HG03045 (cell line): ENCODE measurements around the gene CBLN2.

Experiments
- ATAC-seq: cut with Tn5 transposase; IDR thresholded peaks from one replicate; pipeline ENCODE4 v1.9.1; 2021; ENCODE audit warnings: mild to moderate bottlenecking, moderate library complexity; ENCODE audit not compliant: unreplicated experiment

Gene CBLN2

DNA sequence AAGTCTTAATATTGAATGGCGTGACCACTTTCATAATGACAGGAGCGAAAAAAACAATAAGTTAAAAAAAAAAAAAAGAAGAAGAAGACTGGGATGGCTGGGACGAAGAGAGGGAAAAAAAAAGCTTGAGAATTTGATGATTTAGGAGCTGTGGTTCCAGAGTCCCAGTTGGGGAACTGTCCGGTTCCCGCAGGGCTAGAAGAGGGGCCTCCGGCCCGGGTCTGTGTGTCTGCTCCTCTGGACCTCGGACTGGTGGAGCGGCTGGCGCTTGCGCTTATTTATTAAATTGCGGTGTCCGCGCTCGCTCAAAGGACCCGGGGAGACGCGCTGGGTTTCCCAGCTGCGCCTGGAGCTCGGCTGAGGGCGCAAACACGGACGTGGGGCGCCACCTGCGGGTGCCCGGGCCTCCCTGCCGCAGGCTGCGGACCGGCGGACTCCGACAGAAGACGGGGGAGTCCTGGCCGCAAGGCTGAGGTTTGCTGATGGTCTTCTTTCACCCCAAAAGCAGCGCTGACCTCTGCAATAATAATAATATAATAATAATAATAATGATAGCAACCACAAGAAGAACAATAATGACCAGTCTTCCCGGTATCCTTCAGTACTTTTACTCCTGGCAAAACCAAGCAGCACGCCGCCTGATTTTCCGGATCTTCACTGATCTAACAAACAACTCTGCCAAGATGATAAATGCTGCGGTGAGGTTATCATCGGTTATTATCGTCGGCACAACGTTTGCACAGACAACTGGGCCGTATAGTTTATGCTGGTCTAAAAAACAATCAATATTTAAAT, at the start of gene CBLN2:
CBLN2 (minus strand) TSS at position 251 of the 795 bp plus-strand sequence. CDS start 2,182 bp downstream, outside the sequence.
- peak; percentile 75 for ATAC-seq

DNA sequence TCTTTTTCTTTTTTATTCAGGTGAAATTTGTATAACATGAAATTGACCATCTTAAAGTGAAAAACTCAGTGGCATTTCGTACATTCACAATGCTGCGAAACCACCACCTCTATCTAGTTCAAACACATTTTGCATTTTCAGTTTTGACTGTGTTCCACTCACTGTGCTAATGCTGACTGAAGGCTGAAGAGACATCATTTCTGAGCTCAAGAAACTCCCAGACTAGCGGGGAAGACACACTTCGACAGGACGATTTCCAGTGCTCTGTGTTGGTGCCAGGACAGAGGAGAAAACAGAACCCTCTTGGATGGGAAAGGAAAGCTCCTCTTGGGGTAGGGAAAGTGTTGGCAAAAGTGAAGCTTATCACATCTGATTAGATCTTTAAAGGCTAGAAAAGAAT, 44.2 kb upstream of the CBLN2 start:
- no peak for ATAC-seq

DNA sequence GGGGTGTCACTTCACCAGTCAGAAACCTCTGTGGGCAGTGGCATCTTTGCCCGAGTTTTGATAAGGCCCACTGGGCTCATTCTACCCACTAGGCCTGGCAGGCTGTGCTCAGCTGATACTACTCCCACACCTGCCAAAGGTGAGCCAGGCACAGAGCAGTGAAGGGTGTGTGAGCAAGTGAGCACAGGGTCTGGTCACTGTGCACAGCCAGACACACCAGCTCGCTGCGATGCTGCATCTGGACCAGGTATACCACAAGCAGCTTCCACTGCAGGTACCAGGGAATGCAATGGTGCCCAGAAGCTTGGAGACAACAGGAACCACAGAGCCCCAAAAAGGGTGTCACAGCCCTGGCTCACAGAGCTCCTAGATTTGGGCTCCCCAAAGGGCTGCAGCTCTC, 40.6 kb upstream of the CBLN2 start:
- ATAC-seq, result no peak

DNA sequence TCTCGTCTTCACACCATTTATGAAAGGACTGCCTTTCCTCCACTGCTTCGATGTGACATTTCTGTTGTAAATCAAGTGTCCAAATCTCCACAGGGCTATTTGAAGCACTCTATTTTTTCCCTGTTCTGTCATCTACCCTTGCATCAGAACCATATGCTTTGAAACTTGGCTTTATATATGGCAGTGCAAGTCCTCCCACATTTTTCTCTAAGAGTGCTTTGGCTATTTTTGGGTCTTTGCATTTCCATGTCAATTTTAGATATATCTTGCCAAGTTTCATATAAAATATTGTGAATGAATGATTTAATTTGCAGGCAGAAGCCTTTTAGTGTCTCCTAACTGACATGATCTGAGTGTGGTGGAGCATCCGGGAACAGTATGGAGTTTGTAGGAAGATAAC, 37.8 kb upstream of the CBLN2 start:
- ATAC-seq, result no peak

DNA sequence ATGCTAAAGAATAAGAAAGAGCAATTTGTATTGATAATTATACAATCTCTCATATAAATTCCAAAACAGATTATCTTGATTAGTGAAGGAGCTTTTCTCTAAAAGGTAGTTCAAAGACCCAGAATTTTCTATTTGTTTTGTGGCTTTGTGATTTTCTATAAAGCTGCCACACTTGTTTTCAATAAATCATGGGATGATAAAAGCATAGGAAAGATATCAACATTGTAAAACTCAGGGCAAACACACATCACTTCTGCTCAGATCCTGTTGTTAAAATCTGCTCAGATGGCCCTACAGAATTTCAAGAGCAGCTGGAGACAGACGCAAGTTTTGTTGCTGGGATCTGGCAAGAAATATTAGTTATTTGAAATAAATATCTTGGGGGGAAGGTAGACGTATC, 28.8 kb upstream of the CBLN2 start:
- ATAC-seq, result no peak

DNA sequence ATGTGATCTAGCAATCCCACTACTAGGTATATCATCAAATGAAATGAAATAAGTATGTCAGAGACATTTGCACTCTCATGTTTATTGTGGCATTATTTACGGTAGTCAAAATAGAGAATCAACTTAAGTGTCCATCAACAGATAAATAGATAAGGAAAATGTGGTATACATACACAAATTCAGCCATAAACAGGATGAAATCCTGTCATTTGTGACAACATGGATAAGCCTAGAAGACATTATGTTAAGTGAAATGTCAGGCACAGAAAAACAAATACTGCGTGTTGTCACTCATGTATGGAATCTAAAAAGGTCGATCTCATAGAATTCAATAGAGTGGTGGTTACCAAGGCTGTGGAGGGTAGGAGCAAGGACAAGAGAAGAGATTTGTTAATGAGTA, 22.1 kb upstream of the CBLN2 start:
- ATAC-seq, result no peak

DNA sequence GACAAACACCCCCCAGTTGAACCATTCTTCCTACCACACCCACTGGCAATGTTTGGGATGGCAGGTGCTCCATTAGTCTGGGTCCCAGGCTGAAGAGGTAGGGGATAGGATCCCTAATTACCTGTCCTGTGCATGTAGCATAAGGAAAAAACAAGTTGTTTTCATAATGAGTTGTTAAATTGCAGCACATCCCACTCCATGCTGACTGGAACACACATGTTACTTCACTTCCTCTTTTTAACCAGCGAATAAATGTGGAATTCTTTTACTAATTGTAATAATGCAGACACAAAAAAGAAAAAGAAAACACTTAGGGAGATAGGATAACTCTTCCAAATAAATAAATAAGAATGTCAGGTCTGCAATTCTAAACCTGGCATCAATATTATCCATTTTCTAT, 11.8 kb upstream of the CBLN2 start:
- ATAC-seq, result no peak

DNA sequence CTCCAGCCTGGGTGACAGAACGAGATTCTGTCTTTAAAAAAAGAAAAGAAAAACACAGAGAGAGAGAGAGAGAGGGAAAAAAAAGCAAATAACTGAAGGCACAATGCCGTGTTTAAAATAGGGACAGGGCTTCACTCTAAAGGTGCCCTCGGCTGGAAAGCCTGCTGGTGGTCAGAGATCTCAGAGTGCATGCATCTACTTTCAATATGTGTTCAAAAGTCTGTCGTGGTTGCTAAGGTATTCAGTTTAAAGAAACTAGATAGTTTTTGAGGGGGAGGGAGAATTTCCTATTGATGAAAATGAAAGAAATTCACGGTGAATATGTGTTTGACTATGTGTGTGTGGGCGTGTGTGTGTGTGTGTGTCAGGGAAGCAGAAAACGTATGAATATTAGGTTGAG, 11.0 kb upstream of the CBLN2 start:
- no peak for ATAC-seq

DNA sequence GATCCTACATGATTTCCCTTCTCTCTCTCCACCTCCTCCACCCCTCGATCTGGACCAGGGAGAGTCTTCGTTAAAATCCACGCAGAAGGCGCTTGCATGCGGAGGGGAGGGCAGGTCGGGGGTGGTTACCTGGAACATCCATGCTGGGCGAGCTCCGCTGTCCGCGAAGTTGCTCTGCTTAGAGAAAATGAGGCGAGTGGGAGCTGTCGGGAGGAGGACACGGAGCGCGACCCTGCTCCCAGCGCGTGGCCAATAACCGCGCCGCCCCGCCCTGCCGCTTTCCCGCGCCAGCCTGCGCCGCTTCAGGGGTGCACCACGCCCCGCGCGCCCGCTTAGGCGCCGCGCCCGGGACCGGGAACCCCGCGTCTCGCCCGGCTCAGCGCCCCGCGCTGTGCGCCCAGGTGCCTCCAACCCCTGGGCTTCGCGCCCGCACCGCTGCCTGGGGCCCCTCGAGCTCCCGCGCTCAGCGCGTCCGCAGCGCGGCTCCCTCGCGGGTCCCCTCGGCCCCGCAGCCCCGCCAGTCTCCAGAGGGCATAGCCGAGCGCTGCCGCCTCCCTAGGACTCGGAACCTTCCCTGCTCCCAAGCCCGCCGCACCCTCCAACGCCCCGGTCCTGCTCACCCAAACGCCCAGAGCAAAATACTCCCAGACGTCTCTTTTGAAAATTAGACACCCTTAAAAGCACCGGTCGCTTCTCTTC, 636 bp downstream of the CBLN2 start:
- no peak for ATAC-seq

DNA sequence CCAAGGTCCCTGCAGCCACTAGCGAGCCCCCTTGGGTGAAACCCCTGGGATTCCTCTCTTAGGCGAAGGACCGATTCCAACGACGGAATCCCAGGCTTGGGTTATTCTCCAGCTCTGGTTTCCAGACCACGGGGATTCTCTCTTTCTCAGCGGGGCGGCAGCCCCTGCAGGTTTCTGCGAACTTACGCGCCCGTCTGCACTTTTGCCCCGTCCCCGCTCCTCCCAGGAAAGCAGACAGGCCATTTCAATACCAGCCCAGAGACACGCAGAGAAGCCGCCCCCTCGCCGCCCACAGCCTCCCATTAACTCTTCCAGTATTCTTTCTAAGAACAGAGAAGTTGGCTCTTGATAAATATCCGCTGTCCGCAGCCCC, 1.2 kb downstream of the CBLN2 start:
- no peak for ATAC-seq

DNA sequence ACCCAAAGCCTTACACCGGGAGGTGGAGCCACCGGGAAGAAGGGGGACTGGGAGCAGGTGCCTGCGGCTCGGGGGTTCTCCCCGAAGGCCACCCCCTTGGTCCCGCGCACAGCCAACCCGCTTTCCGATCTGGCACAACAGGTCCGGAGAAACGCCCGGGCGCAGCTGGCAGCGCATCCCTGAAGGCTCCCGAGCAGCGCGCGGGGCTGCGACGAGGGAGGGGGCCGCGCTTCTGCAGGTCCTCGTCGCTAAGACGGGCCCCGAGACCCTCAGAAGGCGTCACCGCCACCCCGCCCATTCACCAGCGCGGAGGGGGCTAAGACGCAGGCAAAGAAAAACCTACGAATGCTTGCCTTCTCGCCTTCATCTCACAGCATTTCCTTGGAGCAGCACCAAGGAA, 1.8 kb downstream of the CBLN2 start:
- no peak for ATAC-seq

DNA sequence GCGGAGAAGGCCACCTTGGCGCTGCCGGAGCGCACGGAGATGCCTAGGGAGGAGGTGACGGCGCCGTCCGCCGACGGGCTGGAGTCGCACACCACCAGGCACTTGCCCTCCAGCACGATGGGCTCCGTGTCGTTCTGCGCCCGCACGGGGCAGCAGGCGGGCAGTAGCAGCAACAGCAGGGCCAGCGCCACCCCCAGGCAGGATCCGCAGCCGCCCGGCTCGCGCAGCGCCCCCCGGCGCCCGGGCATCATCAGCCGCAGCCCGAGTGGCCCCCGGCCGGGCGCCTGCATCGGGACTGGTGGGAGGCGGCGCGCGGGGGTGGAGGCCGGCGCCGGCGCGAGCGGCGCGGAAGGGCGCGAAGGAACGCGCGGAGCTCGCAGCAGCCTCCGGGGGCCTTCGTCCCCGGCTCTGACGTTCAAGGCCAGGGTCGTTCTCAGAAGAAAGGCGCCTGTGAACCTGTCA, 2.2 kb downstream of the CBLN2 start:
- no peak for ATAC-seq

DNA sequence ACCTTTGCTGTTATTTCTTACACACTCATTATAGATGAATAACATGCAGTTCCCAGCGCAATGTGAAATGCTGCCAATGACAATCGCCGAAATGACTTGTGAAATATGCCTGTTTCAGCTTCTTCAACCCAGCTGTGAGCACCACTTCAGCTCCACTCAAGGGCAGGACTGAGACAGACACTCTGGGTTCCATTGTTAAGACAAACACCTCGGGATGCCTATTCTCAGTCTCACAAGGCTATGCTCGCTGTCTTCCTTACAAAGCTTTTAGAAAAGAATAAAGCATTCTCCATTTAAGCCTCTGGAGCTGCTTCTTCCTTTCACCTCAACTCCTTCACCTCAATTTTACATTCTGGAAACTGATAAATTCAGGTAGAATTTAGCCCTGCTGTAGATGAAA, 4.2 kb downstream of the CBLN2 start:
- no peak for ATAC-seq

DNA sequence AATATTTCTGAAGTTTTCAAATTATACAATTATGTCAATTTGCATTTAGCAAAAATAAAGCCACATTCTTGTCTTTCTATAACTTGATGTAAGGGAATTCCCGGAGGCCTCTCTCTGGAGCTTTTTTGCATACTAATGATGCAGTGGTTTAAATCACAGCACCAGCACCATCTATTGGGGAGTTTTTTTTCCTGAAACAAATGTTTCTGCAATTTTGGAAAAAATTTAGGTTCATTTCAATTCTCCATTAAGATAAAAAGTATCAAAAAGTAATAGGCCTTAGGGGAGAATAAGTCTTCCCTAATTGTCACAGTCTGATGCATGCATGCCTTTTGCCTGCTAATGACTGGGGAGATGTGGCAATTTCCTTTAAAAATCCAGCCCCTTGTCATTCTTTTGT, 13.5 kb downstream of the CBLN2 start:
- no peak for ATAC-seq

DNA sequence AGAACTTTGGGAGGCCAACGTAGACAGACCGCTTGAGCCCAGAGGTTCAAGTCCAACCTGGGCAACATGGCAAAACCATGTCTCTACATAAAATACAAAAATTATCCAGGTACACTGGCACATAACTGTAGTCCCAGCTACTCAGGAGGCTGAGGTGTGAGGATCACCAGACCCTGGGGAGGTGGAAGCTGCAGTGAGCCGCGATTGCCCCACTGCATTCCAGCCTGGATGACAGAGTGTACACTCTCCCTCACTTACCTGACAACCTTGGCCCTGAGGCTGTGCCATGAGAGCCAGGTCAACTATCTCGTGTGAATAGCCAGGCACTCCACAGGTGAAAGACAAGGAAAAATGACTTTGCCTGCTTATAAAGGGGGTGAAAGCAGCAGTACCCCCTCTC, 39.3 kb downstream of the CBLN2 start:
- no peak for ATAC-seq

DNA sequence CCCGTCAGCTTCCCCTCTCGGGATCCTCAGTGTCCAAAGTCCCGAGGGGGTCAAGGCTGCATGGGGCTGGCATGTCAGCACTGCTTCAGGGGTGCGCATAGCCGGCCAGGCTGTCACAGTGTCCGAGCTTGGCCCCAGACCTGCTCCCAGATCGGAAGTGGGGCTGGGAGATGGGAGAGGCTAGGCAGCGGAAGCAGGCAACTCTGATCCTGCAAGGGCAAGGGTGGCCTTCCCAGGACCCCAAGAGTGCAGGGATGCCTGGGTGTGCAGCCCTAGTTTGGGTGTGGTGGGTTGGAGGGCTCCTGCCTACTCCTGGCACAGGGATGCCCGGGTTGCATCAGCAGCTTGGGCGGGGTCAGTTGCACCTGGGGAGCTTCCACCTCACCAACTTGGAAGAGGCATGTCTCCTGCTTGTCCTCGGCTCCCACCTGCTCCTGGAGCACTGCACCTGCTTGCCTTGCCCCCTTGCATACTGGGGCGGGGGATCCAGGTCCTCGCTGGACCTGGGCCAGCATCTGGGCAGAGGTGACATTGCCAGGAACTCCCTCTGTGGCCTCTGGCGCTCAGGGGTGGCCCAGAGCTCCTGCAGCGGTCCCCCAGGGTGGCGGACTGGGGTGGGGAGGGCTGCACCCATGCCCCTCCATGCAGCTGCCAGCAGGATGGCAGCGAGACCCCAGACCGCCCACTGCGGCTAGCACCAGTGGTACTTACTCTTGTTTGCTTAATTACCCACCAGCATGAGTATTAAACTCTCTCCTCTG, 41.3 kb downstream of the CBLN2 start:
- no peak for ATAC-seq

DNA sequence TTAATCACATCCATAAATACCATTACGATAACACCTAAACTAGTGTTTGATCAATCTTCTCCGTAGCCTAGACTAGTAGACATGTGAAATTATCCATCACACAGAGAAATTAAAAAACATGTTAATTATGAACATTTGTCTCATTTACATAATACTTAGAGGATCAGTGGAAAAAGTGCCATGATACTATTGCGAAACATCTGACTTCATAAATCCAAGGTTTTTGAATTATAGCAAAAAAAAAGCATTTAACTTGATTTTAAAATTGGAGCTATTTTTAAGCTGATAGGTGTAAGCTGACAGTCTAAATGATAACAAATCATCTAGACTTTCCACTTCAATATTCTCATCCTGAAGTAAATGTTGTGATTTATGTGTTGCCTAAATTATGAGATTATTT, 51.6 kb downstream of the CBLN2 start:
- ATAC-seq, result no peak
